Measurements from ENCODE around the gene PCNX2.

DNA sequence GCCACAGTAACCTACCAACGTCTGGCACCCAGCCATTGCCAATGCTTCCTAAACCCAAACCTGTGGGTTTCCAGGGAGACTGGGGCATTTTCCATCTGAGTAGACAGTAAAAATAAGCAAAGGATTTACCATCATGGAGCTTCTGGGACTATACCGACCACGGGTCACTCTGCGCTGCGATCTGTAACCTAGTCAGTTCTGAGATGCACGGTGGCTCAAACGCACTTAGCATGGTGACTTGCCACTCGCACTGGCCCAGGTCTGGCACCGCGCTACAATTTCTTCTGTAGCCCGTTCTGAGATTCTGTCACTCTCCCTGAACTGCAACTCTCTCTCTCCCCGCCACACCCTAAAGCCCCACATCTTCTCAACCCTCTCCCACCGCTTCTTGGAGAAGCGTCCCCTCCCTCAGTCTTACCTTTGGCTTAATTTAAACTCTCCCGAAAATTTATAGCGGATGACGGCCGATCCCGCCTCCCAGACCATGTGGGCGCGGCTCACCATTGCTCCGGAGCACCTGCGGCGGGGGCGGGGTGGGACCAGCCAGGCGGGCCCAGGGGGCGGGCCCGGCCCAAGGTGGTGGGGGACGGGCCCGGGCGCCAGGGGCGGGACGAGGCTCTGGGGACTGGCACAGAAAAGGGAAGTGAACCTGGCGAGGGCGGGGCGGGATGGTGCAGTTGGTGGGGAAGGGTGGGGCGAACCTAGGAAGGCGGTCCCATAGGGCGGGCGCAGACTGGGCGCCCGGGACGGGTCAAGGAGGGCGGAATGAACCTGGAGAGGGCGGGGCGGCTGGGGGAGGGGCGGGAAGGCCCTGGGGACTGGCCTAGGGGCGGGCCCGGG, 31.5 kb upstream of the PCNX2 start:
- TF ChIP-seq, protein P1, sequence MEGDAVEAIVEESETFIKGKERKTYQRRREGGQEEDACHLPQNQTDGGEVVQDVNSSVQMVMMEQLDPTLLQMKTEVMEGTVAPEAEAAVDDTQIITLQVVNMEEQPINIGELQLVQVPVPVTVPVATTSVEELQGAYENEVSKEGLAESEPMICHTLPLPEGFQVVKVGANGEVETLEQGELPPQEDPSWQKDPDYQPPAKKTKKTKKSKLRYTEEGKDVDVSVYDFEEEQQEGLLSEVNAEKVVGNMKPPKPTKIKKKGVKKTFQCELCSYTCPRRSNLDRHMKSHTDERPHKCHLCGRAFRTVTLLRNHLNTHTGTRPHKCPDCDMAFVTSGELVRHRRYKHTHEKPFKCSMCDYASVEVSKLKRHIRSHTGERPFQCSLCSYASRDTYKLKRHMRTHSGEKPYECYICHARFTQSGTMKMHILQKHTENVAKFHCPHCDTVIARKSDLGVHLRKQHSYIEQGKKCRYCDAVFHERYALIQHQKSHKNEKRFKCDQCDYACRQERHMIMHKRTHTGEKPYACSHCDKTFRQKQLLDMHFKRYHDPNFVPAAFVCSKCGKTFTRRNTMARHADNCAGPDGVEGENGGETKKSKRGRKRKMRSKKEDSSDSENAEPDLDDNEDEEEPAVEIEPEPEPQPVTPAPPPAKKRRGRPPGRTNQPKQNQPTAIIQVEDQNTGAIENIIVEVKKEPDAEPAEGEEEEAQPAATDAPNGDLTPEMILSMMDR (conservative IDR thresholded peaks at IDR 0.05; ENCODE audit: low read depth, low read length), result no peak
- TF ChIP-seq EZH2 (IDR thresholded peaks at IDR 0.05; ENCODE audit: borderline replicate concordance, low read depth, low read length, poor library complexity, severe bottlenecking), result no peak
